Measurements from ENCODE around the gene DAB1.

DNA sequence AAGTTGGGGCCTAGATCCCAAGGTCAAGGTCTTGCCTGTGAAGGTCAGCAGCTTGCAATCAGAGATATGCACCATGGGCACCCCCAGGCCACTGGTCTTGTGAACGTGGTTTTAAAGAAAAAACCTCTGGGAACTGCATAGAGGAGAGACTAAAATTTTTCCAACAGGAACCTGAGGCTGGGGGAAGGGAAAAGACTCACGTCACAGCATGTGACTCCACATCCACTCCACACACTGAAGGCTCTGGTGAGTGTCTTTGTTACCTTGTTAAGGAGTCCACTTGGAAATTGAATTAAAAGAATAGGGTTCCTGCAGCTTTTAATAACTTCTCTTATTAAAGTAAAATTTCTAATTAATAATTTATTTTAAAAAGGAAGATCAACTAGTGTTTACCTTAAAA, 224.9 kb downstream of the DAB1 start:
- TF ChIP-seq, protein P1, sequence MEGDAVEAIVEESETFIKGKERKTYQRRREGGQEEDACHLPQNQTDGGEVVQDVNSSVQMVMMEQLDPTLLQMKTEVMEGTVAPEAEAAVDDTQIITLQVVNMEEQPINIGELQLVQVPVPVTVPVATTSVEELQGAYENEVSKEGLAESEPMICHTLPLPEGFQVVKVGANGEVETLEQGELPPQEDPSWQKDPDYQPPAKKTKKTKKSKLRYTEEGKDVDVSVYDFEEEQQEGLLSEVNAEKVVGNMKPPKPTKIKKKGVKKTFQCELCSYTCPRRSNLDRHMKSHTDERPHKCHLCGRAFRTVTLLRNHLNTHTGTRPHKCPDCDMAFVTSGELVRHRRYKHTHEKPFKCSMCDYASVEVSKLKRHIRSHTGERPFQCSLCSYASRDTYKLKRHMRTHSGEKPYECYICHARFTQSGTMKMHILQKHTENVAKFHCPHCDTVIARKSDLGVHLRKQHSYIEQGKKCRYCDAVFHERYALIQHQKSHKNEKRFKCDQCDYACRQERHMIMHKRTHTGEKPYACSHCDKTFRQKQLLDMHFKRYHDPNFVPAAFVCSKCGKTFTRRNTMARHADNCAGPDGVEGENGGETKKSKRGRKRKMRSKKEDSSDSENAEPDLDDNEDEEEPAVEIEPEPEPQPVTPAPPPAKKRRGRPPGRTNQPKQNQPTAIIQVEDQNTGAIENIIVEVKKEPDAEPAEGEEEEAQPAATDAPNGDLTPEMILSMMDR (IDR thresholded peaks at IDR 0.05): no peak
- no peak for TF ChIP-seq EZH2 (IDR thresholded peaks at IDR 0.05)

Measured in neural progenitor cell (in vitro differentiated cells).